DND-41 (cell line): ENCODE data around the gene AOPEP.

ENCODE experiments used
- CTCF ChIP-seq: IDR thresholded peaks from 2 replicates; pipeline ENCODE4 v1.5.1; 2012; ENCODE audit warnings: borderline replicate concordance, low read length, moderate library complexity, mild to moderate bottlenecking; ENCODE audit not compliant: poor library complexity, severe bottlenecking; ENCODE audit errors: extremely low read depth
- EZH2 ChIP-seq: IDR thresholded peaks from 3 replicates; pipeline ENCODE4 v1.6.1; 2012; ENCODE audit warnings: borderline replicate concordance, low read depth, mild to moderate bottlenecking, moderate library complexity, low read length, inconsistent platforms; ENCODE audit not compliant: severe bottlenecking

- no peak for TF ChIP-seq CTCF
- no peak for TF ChIP-seq EZH2
Measured at GRCh38 chr9:94918038-94918753, 191.7 kb downstream of the AOPEP start.
